DMS 273 (cell line): ENCODE results near the gene NFKB1.
"Not testable (repeated sequence)": the region's sequence is repeated elsewhere in the genome, so short reads cannot be mapped to it uniquely, and the experiment has no call there.

Experiments used
- DNase-seq: peaks from one replicate; lab custom pipeline; 2025; ENCODE audit not compliant: unreplicated experiment; lab: John Stamatoyannopoulos, UW

NFKB1 gene

GRCh38 chr4:102500696-102501446 is at the start of gene NFKB1:
Gene NFKB1, plus strand, starts transcription at chr4:102501359. Its CDS starts 24,160 bp downstream, at chr4:102525519.
- peak; percentile 74 for DNase-seq

- no peak for DNase-seq
Measured at GRCh38 chr4:102452854-102453253, 48.3 kb upstream of the NFKB1 start.

GRCh38 chr4:102453827-102454226 is 47.3 kb upstream of the NFKB1 start:
- DNase-seq: no peak

- DNase-seq: no peak
Measured at GRCh38 chr4:102454268-102454667, 46.9 kb upstream of the NFKB1 start.

- no peak for DNase-seq
Measured at GRCh38 chr4:102454981-102455685, 46.0 kb upstream of the NFKB1 start.

- DNase-seq: no peak
Measured at GRCh38 chr4:102455750-102456149, 45.4 kb upstream of the NFKB1 start.

GRCh38 chr4:102466298-102466697 is 34.9 kb upstream of the NFKB1 start:
- DNase-seq: no peak

GRCh38 chr4:102469806-102470205 is 31.4 kb upstream of the NFKB1 start:
- no peak for DNase-seq

- no peak for DNase-seq
Measured at GRCh38 chr4:102472441-102473013, 28.6 kb upstream of the NFKB1 start.

GRCh38 chr4:102473476-102473875 is 27.7 kb upstream of the NFKB1 start:
- DNase-seq: no peak

- no peak for DNase-seq
Measured at GRCh38 chr4:102474736-102475504, 26.2 kb upstream of the NFKB1 start.

GRCh38 chr4:102477657-102478056 is 23.5 kb upstream of the NFKB1 start:
- DNase-seq: no peak

- DNase-seq: no peak
Measured at GRCh38 chr4:102478186-102478585, 23.0 kb upstream of the NFKB1 start.

GRCh38 chr4:102479832-102480231 is 21.3 kb upstream of the NFKB1 start:
- not testable (repeated sequence) for DNase-seq

GRCh38 chr4:102483120-102483519 is 18.0 kb upstream of the NFKB1 start:
- no peak for DNase-seq

- not testable (repeated sequence) for DNase-seq
Measured at GRCh38 chr4:102483990-102484692, 17.0 kb upstream of the NFKB1 start.

GRCh38 chr4:102492531-102493241 is 8.5 kb upstream of the NFKB1 start:
- no peak for DNase-seq

- DNase-seq: no peak
Measured at GRCh38 chr4:102493257-102493656, 7.9 kb upstream of the NFKB1 start.

GRCh38 chr4:102493794-102494193 is 7.4 kb upstream of the NFKB1 start:
- peak; percentile 13 for DNase-seq

- no peak for DNase-seq
Measured at GRCh38 chr4:102494603-102495002, 6.6 kb upstream of the NFKB1 start.
